Occipital lobe (tissue), 2 donors: Measurements from ENCODE around the gene KIF4B. TPM values are rescaled to one million over a fixed set of nuclear protein-coding genes. Genes with fewer than 3 reads are reported as not detected.
"Not testable (repeated sequence)": the region's sequence is repeated elsewhere in the genome, so short reads cannot be mapped to it uniquely, and the experiment has no call there.

Experiments used
- DNase-seq: peaks from one replicate; lab custom pipeline; 2025; lab: John Stamatoyannopoulos, UW
- total RNA-seq: library from RNA; depleted of rRNA; stranded (reverse); fragments of >200 nt; gene quantifications from one replicate; pipeline ENCODE4 v1.2.3, GENCODE V29; 2014

KIF4B gene
- total RNA-seq, 1 donor from 2014 or later: 0.16 TPM

- no peak for DNase-seq
Observed at GRCh38 chr5:155008669-155009068, 4.9 kb upstream of the KIF4B start.

- no peak for DNase-seq
Observed at GRCh38 chr5:155010881-155011280, 2.7 kb upstream of the KIF4B start.

- DNase-seq: no peak
Observed at GRCh38 chr5:155015239-155015638, 1.7 kb downstream of the KIF4B start.

- no peak for DNase-seq
Observed at GRCh38 chr5:155017610-155018009, 4.1 kb downstream of the KIF4B start.

- no peak for DNase-seq
Observed at GRCh38 chr5:155019601-155020226, 6.2 kb downstream of the KIF4B start.

- no peak for DNase-seq
Observed at GRCh38 chr5:155021842-155022241, 8.3 kb downstream of the KIF4B start.

GRCh38 chr5:155023320-155023719 is 9.8 kb downstream of the KIF4B start:
- no peak for DNase-seq

- DNase-seq: no peak
Observed at GRCh38 chr5:155024015-155024414, 10.5 kb downstream of the KIF4B start.

GRCh38 chr5:155025895-155026294 is 12.3 kb downstream of the KIF4B start:
- no peak for DNase-seq

GRCh38 chr5:155027993-155028629 is 14.6 kb downstream of the KIF4B start:
- no peak for DNase-seq

GRCh38 chr5:155029240-155029639 is 15.7 kb downstream of the KIF4B start:
- no peak for DNase-seq

GRCh38 chr5:155034145-155034744 is 20.7 kb downstream of the KIF4B start:
- not testable (repeated sequence) for DNase-seq

- DNase-seq: not testable (repeated sequence)
Observed at GRCh38 chr5:155035087-155035486, 21.5 kb downstream of the KIF4B start.

GRCh38 chr5:155040984-155041653 is 27.6 kb downstream of the KIF4B start:
- no peak for DNase-seq

- no peak for DNase-seq
Observed at GRCh38 chr5:155044591-155044990, 31.0 kb downstream of the KIF4B start.

GRCh38 chr5:155046591-155046990 is 33.0 kb downstream of the KIF4B start:
- no peak for DNase-seq

GRCh38 chr5:155047818-155048217 is 34.3 kb downstream of the KIF4B start:
- DNase-seq: no peak

GRCh38 chr5:155049569-155050383 is 36.2 kb downstream of the KIF4B start:
- no peak for DNase-seq

- no peak for DNase-seq
Observed at GRCh38 chr5:155050384-155051019, 36.9 kb downstream of the KIF4B start.

- DNase-seq: no peak
Observed at GRCh38 chr5:155052532-155052931, 39.0 kb downstream of the KIF4B start.

GRCh38 chr5:155053501-155053900 is 39.9 kb downstream of the KIF4B start:
- DNase-seq: no peak
